Activated gamma-delta T cell treated with anti-CD3 and anti-CD28 coated beads, Interleukin-2, amount 50 U/mL, for 16 hours (primary cell): Measurements from ENCODE around the gene ARV1.
"Not testable (repeated sequence)": the region's sequence is repeated elsewhere in the genome, so short reads cannot be mapped to it uniquely, and the experiment has no call there.

Experiments
- DNase-seq: peaks from one replicate; pipeline ENCODE4 v3.0.0-alpha.2; 2020; ENCODE audit warnings: low read depth

ARV1 gene

DNA sequence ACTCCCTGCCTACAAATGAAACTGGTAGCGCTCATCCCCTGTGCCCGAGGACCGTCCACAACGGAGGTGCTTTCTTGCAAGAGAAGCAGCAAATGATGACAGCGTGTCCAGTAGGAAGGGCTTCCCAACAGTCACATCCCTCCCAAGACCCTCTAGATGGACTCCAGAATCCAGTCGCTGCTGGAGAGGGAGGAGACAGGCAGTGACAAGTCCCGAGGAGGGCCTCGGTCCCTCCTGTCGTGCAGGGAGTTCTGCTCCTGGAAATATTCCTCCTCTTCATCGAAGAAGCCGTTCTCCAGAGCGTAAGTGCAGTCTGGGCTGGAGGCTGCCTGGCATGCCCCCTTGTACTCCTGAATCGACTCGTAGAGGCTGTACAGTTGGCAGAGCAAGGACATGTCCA lies 40.8 kb downstream of the ARV1 start:
- no peak for DNase-seq

DNA sequence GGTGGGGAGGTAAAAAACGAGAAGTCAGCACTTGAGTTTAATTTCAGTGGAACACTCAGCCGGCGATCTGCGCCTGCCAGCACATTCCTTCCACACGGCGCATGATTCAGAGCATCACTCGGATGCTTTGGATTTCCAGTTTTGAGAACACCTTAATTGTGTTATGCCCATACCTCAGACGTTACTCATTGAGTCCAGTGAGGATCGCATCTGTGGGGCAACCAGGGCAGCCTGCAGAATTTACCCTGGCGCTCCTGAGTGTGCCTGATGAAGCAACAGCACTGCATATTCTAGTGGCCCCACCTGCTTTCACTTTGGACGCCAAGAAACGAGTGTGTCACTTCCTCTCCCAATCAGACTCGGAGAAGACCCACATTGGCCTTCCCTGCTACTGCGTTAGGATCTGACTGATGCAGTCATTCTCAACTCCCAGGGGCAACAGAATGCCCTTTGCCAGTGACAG lies 41.3 kb downstream of the ARV1 start:
- no peak for DNase-seq

DNA sequence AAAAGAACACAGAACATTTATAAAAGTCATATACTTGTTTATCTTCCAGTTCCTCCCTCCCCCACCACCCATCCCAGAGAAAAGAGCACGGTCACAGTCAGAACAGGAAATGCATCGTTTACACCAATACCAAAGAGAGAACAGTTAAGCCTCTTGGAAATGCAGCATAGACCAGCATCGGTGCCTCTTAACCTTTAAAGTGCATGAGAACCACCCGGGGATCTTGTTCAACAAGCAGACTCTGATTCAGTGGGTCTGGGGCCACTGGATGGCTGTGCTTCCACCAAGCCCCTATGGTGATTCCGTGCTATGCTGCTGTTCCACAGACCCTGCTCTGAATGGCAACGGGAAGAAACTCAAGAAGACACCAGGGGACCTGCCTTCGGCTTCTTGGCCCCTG lies 41.9 kb downstream of the ARV1 start:
- no peak for DNase-seq

DNA sequence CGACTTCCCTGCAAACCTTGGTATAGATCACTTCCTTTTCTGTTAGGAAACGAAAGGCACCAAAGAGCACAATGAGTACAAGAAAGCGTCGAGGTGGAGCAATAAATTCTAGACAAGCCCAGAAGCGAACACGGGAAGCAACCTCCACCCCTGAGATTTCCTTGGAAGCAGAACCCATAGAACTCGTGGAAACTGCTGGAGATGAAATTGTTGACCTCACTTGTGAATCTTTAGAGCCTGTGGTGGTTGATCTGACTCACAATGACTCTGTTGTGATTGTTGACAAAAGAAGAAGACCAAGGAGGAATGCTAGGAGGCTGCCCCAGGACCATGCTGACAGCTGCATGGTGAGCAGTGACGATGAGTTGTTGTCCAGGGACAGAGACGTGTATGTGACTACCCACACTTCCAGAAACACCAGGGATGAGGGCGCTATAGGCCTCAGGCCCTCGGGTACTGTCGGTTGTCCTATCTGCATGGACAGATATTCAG lies 42.7 kb downstream of the ARV1 start:
- DNase-seq: no peak

DNA sequence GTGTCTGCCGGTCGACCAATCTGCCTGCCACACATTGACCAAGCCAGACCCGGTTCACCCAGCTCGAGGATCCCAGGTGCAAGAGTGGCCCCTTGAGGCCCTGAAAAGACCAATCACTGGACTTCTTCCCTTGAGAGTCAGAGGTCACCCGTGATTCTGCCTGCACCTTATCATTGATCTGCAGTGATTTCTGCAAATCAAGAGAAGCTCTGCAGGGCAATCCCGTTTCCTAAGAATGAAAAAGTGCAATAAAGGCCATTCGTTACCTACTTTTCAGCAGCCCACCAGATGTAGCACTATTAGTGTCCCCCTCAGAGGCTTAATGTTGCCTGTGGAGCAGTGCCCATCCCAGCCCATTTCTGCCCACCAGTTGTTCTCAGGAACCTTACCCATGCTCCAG lies 43.6 kb downstream of the ARV1 start:
- not testable (repeated sequence) for DNase-seq

DNA sequence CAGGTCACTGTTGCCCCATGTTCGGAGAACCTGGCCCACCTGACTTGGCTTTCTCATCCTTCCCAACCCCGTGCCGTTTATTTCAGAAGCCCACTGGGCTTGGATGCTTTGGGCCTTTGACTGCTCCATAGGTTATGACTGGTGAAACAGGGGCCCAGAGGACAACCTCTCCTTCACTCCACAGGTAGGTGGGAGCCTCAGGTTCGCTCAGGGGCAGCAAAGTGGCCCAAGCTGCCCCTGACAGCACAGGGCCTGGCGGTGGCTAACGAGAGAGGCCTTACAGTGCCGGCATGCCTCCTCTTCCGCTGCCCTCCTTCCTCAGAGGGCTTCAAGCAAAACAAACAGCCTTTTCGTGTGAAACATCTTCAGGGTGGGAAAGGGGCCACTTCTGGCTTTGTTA lies 44.3 kb downstream of the ARV1 start:
- no peak for DNase-seq

DNA sequence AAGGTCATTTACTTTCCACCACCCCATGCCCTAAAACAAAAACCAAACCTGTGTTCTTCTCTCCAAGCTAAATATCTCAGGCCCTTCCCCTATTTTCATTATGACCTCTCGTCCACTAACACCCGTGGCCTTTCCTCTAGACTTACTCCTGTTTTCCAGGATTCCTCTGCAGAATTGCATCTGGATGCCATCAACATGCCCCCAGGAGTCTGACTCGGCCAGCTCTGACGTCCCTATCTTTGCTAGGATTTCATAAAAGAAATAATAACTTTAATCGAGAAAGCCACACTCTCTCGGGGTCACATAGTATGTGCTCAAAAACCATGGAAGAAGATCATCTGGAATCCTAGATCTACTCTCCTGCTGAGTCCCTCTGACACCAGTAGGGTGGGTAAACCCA lies 47.7 kb downstream of the ARV1 start:
- DNase-seq: no peak

DNA sequence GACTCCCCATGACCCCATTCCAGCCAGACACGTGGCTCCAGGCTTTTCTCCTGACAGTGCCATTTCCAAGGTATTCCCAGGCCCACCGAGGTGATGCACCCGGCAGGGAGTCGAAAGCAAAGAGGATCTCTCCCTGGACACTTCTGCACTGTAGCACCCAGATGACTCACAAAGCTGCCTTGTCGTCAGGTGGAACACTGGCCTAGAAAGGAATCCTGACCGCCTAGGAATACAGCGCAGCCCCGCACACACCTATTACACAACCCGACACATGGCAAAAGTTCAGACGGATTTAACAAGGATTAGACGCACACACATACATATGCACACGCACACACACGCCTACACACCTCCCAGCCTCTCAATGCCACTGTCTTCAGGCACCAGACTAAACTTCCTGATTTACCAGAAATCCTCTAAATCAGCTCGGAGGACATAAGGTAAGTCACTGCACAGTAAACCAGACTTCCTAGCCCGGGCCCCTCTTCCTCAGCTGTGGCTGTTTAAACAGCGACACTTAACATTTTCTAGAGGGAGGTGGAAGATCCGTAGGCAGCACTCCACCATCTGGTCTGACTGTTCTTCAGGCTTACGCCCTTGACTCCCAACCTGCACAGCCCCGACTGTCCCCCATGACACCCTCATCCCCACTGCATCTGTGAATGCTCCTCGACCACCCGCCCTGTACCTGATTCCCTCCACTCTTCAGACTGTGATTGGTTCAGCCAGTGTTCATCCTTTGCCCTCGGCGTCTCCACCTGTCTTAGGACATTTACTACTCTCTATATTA lies 48.4 kb downstream of the ARV1 start:
- no peak for DNase-seq

DNA sequence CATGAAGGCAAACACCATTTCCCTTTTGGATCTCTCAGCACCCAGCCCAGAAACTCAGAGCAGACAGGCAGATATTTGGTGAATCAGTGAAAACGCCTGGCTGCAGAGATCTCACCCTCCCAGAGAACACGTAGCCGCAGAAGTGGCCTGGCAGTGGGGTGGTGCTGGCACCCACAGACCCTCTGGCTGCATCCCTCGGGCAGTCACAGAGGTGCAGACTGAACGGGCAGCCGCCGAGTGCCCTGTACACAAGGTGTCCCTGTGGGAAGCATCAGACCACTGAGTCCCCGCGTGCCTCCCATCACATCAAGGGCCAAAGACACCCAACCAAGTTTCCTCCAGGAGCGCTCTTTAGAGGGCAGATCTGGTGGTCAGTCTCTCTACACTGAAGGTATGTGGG lies 49.1 kb downstream of the ARV1 start:
- no peak for DNase-seq

DNA sequence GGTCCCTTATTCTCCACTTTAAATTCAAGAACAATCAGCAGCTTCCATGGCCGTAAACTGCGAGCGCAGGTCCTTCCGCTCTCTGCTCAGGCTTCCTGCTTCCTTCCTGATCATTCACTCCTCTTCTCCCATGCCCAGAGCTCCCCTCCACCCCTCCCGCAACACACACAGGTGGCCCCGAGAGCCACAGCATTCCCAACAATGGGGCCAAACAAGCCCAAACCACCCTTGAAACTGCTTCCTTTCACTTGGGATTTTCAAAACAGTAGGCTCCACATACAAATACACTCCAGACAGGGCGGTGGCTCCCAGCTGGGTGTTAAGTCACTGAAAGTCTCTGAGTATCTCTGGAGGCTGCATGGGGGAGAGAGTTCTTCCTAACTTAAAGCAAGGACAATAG lies 49.8 kb downstream of the ARV1 start:
- DNase-seq: no peak

DNA sequence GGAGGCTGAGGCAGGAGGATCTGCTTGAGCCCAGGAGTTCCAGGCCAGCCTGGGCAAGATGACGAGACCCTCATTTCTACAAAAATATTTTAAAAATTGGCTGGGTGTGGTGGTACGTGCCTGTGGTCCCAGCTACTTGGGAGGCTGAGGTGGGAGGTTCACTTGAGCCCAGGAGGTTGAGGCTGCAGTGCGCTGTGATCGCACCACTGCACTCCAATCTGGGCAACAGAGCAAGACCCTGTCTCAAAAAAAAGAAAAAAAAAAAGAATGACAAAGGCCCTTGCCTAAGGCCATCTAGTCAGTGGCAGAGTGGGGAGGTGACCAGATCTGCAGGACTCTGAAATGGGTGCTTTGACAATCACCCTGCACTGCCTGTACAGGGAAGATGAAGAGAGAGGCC lies 50.4 kb downstream of the ARV1 start:
- not testable (repeated sequence) for DNase-seq

DNA sequence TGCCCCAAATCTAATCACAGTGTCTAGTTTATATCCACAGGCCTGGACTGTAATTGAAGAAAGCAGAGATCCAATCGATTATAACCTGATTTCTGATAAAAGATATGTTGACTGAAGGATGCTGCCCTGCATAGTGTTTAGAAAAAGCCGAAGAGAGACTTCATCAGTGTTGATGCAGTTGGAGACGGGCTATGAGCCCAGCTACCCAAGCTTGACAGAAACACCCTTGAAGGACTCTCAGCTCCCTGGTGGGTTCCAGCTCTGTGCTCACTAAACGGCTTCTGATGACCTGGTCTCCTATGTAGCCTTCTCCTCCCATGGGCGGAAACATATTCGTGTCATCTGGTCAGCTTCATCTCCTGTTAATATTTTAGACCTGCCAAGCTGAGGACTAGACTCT lies 50.9 kb downstream of the ARV1 start:
- no peak for DNase-seq

DNA sequence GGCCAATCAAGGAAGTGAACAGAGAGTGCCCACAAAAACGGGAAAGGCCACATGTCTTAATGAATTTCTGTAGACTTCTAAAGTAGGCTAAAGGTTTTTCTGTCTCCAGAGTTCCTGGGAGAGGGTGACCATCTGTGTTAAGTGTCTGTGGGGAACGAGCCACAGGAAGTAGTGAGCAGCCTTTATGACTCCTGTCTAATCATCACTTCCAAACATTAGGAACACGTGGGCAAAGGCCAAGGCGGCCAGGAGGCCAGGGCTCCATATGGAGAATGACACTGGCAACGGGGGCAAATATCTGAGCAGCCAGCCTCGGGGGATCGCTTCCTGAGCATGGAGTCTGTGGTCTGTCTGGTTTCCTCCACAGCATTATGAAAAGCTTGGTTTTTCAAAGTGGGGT lies 54.1 kb downstream of the ARV1 start:
- DNase-seq: no peak

DNA sequence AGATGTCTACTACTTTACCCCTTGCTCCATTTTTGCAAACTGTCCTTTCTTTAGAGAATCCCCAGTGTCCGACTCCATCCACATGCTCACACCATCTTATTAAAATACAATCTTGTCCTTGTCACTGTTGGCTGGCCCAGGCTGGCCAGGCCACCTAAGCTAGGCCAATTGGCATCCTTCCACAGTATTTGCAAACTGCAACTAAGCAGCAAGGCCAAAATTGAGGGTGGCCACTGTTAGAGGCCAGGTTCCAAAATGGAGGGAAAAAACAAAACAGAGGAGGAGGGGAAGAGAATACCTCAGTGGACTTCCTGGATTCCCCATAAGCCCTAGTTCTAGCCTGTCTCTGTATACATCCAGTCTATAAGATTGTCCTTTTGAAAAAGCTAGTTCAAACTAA lies 56.9 kb downstream of the ARV1 start:
- DNase-seq: no peak

DNA sequence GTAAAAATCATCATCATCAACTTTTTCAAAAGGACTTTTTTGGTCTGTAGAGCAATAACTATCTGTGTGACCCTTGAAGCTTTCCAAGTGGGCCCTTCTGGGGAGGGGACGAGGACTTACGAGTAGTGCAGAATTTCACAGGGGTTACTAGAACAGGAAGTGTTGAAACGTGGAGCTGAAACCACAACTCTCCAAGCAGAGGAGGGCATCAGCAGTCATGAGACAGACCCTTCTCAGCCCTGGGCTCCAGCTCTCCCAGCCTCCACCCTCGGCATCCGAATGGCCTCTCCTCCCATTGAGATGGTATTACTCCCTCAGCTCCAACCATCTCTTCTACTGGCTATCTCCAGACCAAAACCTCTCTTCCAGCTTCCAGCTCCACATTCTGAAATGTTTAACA lies 57.5 kb downstream of the ARV1 start:
- DNase-seq: no peak

DNA sequence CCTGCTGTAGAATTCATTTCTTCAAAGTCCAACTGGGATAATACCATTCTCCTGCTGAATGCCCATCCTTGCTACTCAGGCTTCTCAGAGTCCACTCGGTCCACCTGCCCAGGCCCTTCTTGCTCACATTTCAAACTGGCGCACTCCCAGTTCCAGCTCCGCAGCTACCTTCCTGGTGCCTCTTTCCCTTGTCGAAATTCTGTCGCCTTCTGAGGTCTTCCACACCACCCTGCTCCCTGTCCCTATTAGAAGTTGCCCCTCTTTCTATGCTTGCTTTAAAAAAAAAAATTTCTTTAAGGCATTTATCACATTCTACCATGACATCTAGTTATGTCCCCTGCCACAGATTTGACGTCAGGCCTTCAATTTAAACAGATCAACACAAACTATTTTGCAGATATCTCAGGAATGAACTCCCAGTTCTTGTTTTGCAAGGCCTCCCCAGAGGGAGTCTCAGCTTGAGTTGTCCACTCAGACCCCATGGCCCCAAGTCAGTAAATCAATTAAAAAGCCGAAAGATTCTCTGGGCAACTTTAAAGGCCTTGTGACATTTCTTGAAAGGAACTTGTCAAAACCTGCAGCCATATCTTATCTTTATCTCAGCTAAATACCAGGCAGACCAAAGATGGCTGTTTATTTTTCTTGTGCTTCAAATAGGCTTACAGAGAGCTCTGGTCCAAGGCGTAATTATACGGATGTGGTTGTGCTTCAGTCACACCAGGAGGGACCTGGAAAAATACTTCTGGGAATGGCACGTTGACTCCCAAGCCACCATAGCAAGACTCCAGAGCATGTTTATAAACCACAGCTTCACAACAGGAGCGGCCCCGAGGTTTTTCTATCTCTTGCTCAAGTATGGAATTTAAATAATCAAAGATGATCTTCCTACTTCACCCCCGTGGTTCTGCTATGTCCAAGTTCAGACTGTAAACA lies 59.0 kb downstream of the ARV1 start:
- DNase-seq: no peak

DNA sequence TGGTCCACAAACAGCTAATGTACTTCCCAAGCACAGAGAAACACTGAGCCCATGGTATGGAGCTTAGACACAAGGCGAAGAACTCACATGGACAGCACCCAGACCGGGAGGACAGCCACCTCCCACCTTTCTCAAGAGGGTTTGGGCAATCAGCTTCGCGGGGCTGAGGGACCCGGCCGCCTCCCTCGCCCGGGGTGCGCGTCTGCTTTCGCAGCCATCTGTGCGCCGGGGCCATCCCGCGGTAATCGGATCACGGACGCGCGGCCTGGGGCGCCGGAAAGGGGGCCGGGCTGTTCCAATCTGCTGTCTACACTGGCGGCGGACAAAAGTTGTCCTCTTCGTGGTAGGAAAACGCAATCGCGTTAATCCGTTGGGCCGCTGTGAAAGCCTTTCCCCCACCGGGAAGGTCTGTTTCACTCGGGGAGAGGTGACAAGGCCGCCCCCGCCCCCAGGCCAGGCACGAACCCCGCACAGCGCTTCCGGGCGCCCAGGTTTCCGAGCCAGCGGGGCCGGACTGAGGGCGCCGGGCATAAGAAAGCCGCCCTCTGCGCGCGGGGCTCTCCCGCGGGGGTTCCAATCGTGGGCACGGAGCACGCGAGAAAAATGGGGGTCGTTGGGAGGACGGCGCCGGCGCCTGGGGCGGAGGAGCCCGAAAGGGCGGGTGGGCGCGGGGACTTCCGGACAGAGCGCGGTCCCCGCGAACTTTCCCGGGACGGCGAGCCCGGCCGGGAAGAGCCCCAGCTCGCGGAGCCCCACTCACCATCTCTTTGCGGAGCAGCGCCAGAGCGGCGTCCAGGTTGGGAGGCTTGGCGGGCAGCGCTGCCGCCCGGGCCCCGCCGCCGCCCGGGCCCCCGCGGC lies 60.5 kb downstream of the ARV1 start:
- DNase-seq: peak; percentile 8

DNA sequence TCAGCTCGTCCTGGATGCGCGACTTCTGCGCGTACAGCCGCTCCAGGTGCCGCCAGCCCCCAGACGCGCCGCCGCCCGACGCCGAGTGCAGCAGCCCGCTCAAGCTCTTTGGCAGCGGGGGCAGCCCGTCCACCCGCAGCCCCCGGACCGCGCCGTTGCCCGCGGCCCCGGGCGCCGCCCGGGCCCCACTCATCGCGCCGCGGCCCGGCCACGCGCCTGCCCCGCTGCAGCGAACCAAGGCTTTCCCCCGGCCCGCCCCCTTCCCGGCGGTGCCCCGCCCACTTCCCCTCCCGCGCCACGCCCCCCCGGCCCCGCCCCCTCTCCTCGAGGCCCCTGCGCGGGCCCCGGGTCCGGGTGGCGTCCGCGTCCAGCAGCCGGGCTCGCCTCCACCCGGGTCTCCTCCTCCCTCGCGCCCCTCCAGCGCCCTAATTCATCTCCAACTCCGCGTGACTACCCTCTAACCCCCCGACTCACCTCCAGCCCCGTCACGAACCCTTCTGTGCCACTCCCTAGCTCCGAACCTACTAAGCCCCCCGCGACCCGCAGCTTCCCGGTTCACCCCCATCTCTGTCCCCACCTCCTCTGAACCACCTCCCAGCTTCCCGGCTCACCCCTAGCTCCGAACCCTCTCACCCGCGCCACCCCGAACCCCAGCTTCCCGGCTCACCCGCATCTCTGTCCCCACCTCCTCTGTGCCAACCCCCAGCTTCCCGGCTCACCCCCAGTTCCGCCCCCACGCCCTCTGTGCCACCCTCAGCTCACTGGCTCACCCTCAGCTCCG lies 61.3 kb downstream of the ARV1 start, which contains the start of gene FAM89A:
Gene FAM89A (minus strand): TSS at position 236 of the 781 bp plus-strand sequence. CDS start 43 bp downstream, at position 193.
- DNase-seq: peak; percentile 51

DNA sequence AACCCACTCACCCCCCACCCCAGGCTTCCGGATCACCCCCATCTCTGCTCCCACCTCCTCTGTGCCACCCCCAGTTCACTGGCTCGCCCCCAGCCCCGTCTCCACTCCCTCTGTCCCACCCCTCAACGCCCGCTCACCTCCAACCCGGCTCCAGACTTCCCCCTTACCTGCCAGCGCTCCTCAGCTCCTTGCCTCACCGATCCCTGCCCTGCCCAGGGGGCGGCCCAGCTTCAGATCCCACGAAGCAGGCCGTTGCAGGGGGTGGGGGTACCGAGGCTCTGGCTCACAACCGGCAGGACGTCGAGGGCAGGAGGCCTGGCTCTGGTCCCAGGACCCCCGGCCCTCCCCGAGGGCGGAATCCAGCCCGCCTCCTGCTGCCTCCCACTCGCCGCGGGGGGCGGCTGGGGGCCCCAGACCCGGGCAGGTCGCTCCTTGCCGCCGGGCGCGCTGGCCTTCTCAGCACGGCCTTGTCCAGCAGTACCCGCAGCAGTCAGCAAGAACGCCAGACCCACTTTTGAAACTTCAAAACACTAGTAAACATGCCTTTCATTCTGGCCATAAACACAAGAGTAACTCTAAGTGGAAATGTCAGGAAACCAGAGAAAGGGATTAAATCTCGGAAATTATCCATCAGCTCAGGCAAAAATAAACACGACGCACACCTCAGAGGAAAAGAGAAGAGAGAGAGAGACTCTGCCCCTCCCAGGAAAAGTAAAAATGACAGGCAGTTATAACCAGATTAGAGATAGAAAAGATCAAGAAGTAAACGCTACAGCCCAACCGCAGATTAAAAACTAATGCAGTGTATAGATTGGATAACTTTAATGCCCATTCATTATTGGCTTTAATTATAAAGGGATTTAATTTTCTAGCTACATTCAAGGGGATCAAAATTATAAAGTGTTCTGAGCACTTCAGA lies 62.2 kb downstream of the ARV1 start:
- no peak for DNase-seq

DNA sequence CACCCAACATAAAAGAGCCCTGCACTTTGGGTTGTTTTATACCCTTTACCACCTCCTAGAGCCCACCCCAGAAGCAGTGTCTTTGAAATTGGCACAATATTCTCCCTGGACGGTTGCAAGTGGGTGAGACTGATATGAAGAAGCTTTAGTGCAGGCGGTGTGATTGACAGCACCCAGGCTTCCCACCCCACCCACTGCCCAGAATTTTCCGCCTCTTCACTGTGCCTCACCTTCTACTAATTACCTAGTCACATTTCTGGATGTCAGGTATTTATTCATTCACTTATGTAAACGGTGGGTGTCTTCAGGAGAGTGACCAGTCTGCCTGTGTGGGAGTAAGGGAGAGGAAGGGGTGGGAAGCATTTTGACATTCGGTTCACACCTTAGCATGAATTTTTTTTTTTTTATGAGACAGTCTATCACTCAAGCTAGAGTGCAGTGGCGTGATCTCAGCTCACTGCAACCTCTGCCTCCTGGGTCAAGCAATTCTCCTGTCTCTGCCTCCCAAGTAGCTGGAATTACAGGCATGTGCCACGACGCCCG lies 62.9 kb downstream of the ARV1 start:
- no peak for DNase-seq
